SW 1271 (cell line): ENCODE measurements around the gene STK33.

ENCODE experiments used
- DNase-seq, 2 experiments: peaks; one replicate each; lab custom pipeline; 2025; lab: John Stamatoyannopoulos, UW

The STK33 gene

DNA sequence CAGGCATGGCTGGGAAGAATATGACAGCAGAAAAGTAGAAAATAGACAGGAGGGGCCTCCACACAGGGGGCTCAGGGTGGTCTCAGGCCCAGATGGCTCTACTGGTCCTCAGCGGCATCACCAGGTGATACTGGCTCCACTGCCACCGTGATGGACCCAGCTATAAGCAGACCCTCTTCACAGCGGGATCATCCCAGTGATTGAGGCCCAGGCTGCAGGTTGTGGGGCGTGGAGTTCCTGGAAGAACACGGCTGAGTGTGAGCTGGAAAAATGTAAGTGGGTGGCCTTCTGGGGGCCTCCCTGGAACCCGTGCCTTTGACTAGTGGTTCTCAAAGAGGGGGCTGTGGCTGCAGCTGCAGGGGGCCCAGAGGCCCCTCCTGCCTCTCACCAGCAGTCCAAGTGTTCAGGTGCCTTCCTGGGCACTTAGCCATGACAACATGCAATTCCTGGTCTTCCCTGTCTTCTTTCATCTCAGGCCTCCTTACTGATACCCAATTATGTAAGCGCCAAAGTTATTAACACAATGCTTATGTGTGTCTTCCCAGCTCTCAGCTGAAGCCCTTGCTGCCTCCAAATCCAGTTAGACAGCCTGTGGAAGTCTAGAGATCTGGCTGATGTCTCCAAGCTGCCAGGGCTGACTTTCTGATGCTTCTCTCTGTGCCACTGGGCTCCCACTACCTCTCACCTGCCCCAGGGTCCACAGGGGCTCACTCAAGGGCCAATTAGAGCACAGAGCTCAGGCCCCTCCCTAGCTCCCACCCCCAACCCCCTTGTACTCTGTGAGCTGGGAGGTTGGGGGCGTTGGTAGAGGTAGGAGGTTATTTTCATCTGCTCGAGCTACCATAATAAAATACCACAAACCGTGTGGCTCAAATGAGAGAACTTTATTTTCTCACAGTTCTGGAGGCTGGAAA lies 220.3 kb downstream of the STK33 start:
- no peak for DNase-seq

DNA sequence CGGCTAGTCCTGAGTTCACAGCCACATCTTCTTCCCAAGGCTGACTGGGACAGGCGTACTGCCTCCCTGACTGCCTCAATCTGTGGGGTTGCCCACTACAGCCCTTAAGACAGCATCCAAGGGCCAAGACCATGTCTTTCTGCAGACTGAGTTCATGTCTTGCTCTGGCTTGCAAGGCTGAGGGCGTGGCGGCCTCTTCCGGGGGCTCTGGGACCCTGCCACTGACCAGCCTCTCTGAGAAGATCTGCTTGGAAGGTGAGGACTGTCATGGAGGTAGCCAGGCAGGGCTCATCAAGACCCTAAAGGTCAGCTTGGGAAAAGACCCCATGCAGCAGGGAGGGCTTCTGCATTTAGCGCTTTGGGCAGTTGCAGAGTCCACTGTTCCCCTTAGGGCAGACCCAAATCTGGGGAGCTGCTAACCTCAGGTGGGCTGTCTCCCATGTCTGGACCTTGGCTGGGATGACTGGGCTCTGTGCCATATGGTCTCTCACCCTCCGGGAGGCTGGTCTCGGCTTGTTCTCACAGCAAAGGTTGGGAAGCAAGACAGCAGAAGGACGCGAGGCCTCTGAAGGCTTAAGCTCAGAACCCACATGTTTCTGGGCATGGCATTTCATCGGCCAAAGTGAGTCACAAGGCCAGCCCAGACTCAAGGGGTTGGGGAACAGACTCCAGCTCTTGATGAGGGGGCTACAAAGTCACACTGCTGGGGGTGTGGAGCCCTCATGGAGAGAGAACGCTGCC lies 221.2 kb downstream of the STK33 start:
- no peak for DNase-seq

DNA sequence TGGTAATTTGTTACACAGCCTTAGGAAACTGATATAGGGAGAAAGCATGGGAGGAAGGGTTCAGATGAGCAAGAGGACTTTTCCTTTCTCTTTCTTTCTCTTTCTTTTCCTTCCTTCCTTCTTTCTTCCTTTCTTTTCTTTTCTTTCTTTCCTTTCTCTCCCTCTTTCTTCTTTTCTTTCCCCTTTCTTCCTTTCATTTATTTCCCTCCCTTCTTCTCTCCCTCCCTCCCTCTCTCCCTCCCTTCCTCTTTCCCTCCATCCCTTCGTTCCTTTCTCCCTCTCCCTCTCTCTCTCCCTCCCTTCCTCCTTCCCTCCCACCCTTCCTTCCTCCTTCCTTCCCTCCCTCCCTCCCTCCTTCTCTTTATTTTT lies 222.5 kb downstream of the STK33 start:
- DNase-seq = no peak

DNA sequence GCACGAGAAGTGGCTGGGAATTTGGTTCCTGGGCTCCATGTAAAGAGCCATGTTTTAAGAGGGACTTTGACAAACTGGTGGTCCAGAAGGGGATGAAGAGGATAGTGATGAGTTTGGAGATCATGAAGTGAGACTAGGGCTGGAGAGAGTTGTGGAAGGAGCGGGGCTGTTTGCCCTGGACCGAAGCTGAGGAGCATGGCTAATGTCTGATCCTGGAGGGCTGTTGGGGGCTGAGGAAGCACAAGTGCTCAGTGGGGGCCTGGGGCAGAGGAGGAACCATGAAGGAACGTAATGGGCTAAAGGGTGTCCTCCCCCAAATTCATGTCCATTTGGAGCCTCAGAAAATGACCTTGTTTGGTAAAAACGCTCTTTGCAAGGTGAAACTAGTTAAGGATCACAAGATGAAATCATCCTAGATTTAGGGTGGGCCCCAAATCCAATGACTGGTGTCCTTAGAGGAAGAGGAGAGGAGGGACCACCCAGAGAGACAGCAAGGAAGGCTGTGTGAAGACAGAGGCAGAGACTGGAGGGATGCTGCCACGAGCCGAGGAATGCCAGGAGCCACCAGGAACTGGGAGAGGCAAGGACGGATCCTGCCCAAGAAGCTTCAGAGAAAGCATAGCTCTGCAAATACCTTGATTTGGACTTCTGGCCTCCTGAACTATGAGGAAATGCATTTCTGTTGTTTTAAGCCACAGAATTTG lies 223.1 kb downstream of the STK33 start:
- no peak for DNase-seq

DNA sequence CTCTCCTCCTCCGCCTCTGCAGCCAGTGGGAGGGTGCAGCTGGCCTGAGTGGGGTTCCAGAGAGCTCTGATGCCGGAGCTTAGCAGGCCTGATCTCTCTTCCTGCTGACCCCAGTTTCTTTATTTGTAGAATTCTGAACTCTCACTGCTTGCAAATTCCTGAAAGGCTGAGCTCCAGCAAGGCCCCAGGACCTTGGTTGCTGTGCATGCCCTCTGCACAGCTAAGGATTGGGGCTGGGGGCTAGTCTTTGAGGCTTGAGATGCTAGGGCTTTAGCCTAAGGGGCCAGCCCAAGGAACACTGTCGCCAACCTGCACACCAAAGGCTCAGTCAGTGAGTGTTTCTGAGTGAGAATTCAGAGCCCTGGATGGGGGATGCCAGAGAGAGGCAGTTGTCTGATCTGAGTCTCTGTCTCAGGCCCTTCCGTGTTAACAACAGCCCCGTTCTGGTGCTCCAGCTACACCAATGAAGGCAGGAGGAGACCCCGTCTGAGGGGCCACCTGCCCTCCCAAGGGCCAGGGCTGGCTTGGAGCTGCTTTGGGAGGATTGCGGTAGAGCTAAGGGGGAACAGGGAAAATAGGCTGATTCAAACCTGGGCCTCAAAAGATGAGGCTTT lies 224.3 kb downstream of the STK33 start:
- no peak for DNase-seq

DNA sequence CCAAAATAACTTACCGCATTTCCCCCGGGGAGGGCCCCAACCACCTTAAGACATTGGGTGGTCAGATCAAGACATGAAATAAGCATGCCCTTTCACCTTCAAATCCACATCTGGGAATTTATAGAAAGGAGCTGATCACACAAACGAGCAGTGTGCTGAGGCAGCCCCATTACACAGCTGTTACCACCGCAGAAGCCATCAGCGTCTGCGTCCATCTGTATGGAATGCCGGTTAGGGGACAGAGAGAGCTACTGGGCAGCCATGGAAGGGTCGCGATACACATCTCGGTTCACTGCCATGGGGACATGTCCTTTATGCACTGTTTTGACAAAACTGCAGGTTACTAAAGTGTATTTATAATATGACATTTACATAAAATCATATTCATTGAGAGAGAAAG lies 225.3 kb downstream of the STK33 start:
- no peak for DNase-seq

DNA sequence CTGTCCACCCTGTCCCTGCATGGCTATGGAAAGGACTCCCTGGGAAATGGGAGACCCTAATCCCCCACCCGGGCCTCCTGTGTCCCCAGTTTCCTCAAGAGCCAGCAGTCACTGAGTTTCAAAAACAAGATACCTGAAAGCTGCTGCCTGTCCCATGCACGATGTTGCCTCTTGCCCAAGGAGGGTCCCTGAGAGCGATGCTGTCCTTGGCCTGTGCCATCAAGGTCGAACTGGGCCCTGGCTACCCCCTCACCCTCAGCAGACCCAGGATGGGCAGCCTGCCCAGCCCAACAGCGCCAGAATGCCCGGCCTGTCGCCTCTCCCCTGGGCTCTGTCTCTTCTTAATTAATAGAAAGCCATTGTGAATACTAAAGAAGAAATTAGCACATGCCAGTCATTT lies 225.8 kb downstream of the STK33 start:
- DNase-seq = no peak

DNA sequence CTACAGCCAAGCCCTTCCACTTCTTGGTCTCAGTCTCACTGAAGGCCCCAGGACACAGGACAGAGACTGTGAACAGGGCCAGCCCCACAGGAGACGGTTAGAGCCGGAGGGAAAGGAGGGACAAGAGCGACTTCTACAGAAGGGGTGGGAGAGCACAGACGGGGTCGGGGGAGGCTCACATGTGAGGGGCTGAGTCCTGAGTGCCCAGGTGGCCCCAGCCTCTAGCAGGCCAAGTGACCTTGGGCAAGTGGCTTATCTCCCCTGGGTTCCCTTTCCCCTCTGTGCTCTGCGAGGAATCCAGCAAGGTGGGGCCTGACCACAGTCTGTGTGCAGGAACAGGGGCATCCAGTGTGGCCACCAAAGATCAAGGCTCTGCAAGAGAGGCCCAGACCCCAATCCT lies 227.7 kb downstream of the STK33 start:
- DNase-seq = no peak

DNA sequence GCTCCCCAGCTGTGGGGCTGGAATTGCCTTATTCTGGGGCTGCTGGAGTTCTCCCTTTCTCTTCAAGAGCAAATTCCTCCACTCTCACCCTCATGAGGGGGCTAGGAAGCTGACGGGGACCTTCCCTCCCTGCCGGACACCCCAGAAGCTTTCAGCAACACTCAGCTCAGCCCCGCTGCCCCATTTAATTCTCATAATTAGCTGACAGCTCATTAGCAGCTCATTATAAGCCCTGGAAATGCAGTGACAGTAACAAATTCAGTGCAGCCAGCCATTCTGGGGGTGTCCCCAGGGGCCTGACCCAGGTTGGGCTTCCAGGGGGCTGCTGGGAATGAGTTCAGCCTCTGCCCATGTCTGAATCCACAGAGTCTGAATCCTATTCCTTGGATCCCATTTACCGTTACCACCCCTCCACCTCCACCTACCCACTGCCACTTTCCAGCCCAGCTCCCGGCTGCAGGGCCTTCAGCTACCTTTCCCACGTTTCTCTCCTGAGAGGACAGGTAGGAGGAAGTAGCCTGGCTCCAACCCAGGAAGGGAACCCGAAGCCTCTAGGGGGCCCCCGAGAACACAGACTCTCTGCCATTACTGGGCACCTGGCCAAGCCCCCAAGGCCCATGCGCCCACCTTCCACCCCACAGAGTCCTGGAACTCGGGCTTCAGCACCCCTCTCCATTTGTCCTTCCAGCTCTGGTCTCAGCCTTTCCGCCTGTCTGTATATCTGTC lies 228.6 kb downstream of the STK33 start:
- no peak for DNase-seq

DNA sequence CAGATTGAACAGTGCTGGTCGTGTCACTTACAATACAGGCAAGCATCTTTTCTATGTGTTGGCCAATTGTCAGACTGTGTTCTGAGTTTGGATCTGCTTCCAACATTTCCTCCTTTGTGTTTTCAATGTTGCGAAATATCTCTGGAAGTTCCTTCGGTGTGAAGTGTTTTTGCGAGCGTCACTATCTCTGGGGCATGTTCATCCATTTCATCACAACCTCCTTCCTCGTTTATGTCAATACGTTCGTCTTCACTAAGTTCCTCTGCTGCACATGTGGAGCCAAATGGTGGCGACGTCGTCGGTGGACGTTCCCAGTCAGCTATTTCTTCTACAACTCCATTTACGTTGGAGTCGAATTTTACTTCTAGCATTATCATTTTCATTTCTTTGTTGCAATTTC lies 230.1 kb downstream of the STK33 start:
- no peak for DNase-seq

DNA sequence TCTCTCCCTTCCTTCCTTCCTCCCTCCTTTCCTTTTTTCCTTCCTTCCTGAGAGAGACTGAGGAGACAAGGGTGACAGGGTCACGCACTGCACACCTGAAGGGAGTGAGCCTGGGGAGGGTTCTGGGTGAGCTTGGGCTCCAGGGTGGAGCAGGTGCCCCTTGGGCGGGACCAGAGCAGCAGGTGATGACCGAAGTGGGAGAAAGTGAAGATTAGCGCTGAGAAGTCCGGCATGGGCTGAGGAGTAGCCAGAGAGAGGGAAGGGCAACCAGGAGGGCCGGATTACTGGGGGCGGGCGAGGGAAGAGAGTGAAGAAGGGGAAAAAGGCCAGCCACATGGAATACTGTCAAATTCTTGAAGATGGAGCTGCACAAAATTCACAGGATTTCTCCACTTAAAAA lies 231.1 kb downstream of the STK33 start:
- no peak for DNase-seq

DNA sequence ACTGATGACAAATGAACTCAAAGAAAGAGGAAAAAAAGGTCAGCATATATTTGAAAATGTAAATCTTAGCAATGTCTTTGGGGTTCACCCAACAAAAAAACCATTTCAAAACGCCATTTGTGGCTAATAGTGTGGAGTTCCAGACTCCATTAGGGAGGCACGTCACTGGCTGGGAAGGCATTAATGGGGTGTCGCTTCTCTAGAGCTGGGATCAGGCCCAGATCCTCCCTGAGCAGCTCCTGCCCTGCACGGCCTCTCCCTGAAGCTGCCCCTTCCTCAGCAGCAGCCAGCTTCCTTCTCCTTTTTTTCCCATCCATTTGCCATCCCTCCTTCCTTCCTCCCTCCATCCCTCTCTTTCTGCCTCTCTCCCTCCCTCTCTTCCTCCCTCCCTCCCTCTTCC lies 231.5 kb downstream of the STK33 start:
- DNase-seq = no peak

DNA sequence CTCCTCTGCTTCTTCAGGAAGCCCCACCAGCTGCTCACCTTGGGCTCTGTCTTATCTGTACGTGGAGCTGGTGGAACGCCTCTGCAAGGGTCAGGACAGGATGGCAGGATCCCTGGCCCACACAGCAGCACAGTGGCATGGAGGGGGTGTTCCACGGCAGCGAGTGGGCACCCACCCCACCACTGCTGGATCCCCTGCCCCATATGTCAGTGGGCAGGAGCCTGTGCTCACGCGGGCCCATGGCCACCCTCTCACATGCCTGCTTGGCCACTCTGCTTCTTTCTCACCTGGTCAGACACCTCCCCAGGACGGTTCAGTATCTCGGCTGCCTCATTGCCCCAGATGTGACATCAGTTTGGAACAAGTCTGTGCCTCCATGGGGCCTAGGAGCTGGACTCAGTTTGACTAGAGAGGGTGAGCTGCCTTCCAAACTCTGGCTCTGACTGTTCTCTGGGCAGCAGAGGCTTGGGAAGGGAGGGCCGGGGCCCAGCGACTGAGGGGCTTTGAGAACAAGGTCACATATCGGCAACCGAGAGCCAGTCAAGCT lies 232.3 kb downstream of the STK33 start:
- DNase-seq = no peak

DNA sequence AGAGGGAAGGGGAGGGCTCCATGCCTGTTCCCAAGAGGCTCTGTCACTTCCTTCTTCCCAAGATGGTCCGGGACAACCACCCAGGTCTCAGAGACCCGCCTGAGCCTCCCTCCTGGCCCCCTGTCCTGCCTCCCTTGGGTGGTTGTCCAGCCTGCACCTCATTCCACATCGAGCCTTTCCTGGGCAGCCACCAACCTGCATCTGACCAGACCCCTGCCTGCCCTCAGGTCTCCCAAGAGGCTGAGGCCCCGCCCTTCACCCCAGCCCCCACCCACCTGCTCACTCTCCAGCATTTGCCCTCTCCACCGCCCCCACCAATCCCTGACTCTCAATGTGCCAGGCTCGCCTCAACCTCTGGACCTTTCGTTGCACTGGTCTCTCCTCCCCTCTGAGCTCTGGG lies 232.8 kb downstream of the STK33 start:
- no peak for DNase-seq

DNA sequence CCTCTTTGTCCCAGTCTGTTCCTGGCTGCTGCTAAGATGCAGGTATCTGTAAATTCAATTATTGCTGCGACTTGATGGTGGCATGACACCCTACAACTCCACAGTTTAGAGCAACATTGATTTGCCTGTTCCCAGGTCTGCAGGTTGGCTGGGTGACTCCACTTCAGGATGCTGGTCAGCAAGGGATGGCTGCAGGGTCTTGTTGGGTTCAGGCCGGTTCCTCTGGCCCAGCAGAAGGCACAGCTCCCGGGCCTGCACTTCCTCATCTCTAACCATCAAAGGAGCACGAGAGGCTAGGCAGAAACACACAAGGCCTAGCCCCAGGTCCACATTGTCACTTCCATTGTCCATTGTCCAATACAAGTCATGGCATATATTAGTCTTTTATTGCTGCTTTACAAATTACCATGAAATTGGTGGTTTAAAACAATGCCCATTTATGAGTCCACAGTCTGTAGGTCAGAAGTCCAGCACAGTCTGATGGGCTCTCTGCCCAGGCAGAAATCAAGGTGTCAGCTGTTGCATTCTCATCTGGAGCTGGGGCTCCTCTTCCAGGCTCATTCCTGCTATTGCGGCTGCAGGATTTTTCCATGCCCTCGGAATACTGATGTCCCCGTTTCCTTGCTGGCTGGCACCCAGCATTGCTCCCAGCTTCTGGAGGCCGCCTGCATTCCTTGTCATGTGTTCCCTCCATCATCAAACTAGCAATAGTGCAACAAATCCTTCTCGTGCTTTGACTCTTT lies 233.8 kb downstream of the STK33 start:
- no peak for DNase-seq

DNA sequence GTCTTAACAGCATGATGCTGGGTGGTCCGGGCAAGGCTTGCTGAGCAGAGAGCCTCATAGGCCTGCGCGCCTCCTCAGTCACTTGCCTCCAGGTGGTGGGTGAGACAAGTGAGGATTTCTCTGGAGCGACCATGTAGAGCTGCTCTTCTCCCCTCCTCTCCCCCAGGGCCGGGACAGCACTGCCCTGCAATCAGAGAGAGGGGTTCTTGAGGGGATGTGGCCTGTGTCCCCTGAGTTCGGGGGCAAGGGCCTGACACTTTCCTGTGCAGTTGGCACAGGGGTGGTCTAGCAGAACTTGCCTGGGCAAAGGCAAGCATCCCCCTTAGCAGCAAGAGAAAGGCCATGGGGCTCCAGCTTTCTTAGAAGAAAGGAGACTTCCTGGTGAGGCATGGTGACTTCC lies 234.5 kb downstream of the STK33 start:
- DNase-seq = no peak

DNA sequence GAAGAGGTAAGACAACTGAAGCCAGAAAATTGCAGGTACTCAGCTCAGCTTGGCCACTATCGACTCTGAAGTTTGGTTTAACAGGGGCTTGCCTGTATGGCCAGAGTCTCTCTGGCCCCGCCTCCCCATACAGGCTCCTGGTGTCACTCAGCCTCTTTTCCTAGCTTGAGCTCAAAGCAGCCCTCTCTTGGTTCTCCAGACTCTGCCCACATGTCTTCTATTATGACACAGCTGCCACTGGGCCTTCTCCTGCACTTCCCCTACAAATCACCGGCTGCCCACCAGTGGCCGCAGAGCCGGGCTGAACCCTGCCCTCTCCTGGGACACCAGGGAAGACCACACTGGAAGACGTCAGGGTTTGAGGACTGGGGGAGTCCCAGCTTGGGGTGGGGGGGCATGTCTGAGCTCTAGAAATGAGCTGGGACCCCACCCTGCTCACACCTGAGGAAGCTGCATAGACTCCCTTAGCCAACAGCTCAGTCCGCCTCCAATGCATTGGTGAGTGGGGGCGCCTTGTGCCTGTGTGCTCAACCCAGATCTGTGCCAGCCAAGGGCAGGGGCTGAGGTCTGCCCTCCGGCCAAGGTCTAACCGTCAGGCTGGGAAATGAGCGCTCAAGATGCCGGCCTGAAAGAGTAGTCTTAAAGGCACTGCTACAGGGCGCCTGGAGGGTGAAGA lies 236.0 kb downstream of the STK33 start:
- no peak for DNase-seq

DNA sequence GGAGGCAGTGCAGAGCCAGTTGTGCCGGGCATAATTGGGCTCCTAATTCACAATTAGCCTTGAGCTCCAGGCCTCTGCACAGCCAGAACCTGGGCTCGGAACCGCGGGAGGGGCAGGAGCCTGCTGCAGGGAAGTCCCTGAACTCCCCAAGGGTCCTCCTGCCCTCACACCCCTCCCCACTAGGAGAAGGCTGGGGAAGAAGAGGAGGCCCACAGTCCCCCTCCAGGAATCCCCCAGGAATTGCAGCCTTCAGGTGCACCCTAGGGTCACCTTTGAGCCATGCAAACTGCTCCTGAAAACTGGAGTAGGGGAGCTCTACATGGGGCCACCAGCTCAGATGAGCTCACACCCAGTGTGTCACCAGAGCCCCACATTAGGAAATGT lies 236.5 kb downstream of the STK33 start:
- DNase-seq = no peak

DNA sequence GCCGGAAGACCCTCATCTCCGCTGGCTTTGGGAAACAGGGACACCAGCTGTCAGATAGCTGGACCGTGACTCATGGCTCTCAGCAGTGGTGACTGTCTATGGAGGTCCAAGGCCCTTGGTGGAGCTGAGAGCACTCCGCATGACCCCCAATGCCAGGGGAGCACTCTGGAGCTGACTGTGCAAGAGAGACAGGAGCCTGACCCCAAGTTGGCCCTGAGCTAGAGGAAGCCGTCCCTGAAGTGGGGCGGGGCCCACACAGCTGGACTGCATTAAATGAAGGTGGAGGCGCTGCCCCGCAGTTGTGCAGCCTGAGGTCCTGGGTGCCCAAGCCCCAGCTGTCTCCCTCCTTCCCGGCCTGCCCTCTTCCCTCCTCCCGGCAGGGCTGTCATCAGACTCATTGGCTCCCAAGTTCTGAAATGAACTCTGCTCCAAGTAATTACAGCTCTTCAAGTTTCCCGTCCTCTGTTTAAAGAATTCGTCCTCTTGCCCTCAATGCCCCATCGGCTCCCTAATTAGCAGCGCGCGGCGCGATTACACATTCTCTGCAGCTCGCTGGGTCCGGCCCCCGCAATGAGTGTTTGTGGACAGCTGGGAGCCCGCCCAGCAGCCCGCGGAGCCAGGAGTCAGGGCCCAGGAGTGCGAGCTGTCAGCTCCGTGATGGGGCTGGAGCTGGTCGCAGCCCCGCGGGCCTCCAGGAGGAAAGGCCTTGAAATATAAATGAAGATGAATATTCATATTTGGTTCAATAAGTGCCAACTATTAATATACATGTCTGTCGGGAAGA lies 237.1 kb downstream of the STK33 start:
- no peak for DNase-seq
